HepG2 (cell line): Measurements from ENCODE around the gene CEP128. TPM values are rescaled to one million over a fixed set of nuclear protein-coding genes. Genes with fewer than 3 reads are reported as not detected.

ENCODE experiments used
- ATAC-seq: fragments of 200-7000 bp; cut with Tn5 transposase; 3 replicates; pipeline ENCODE4 v1.9.1; 2020; ENCODE audit warnings: mild to moderate bottlenecking, moderate library complexity
- BruUV-seq: library from RNA; stranded (reverse); fragments of 400-500 nt; replicated peaks from 2 replicates; lab custom pipeline; 2021; lab: Mats Ljungman, UMichigan
- CTCF ChIA-PET: fragments of 300-600 bp; formaldehyde crosslinking; extraction: SDS; loops from one replicate; lab custom pipeline; 2021; ENCODE audit warnings: low total read pairs, inconsistent platforms, low intra/inter-chr PET ratio; lab: Yijun Ruan, JAX
- POLR2A ChIA-PET: fragments of 350-600 bp; sonication (Branson Sonifier 250); formaldehyde crosslinking; loops from one replicate; lab custom pipeline; 2020; ENCODE audit warnings: antibody characterized with exemption, inconsistent platforms; lab: Yijun Ruan, JAX
- DNase-seq: peaks from one replicate; pipeline ENCODE4 v3.0.0-alpha.2; 2015; ENCODE audit warnings: low spot score
- FAIRE-seq: peaks from 3 replicates; lab custom pipeline; 2011; peaks lifted over from hg19 to GRCh38; lab: Jason Lieb, UNC
- H2AFZ ChIP-seq: one replicate; pipeline ENCODE4 v1.6.1; 2011; ENCODE audit warnings: low read length, inconsistent platforms
- H3K27ac ChIP-seq: fragments of 300-600 bp; 3 replicates; pipeline ENCODE4 v1.8.0; 2011; ENCODE audit warnings: mixed run types, mild to moderate bottlenecking, mixed read lengths, low read length, inconsistent platforms; ENCODE audit not compliant: insufficient read depth; ENCODE audit errors: extremely low read length
- H3K27me3 ChIP-seq, 2 experiments: fragments of 200-600 bp in 1 of 2; 2 replicates in 1 of 2; 3 replicates in 1 of 2; pipeline versions ENCODE4 v1.6.0 to v1.8.0; 2011; ENCODE audit warnings: low read length in 2 of 2, mild to moderate bottlenecking in 2 of 2, moderate library complexity in 2 of 2, inconsistent platforms in 1 of 2; ENCODE audit not compliant: insufficient read depth in 2 of 2, control insufficient read depth in 1 of 2
- H3K36me3 ChIP-seq, 2 experiments: fragments of 200-600 bp in 1 of 2; replicated peaks in 1 of 2; 2 replicates in 1 of 2; 3 replicates in 1 of 2; pipeline versions ENCODE4 v1.5.1 to v1.8.0; 2011; ENCODE audit warnings: low read length in 2 of 2, inconsistent platforms in 1 of 2; ENCODE audit not compliant: insufficient read depth in 2 of 2, control insufficient read depth in 1 of 2
- H3K4me1 ChIP-seq: 2 replicates; pipeline ENCODE4 v1.5.1; 2012; ENCODE audit warnings: low read length, inconsistent platforms; ENCODE audit not compliant: insufficient read depth
- H3K4me2 ChIP-seq: 2 replicates; pipeline ENCODE4 v1.6.0; 2011; ENCODE audit warnings: low read depth, low read length, inconsistent platforms
- H3K4me3 ChIP-seq, 3 experiments: fragments of 200-600 bp in 1 of 3; sonication (generic), shearing (Covaris generic) in 1 of 3; replicated peaks in 1 of 3; 2 replicates each; pipeline ENCODE4 v1.5.1; 2011 to 2016; ENCODE audit warnings: low read length in 3 of 3, inconsistent platforms in 2 of 3, low read depth in 2 of 3, mild to moderate bottlenecking in 2 of 3, control low read depth in 1 of 3, mixed read lengths in 1 of 3; ENCODE audit not compliant: insufficient read depth in 1 of 3
- H3K79me2 ChIP-seq: one replicate; pipeline ENCODE4 v1.6.1; 2011; ENCODE audit warnings: low read length, inconsistent platforms; ENCODE audit not compliant: insufficient read depth
- H3K9ac ChIP-seq: 2 replicates; pipeline ENCODE4 v1.6.0; 2011; ENCODE audit warnings: mild to moderate bottlenecking, low read depth, low read length, inconsistent platforms; ENCODE audit not compliant: insufficient read depth
- H3K9me3 ChIP-seq: 2 replicates; pipeline ENCODE4 v1.5.1; 2012; ENCODE audit warnings: mild to moderate bottlenecking, low read length
- H4K20me1 ChIP-seq: 2 replicates; pipeline ENCODE4 v1.6.0; 2011; ENCODE audit warnings: inconsistent platforms, mild to moderate bottlenecking, low read length, moderate library complexity; ENCODE audit not compliant: insufficient read depth
- CAMTA2 ChIP-seq: sonication (generic); formaldehyde crosslinking; IDR thresholded peaks from 2 replicates; pipeline ENCODE4 v1.4.0; 2020; ENCODE audit warnings: mild to moderate bottlenecking, missing genetic modification reagents, borderline replicate concordance
- ERF ChIP-seq: IDR thresholded peaks from 2 replicates; pipeline ENCODE4 v1.6.1; 2018; ENCODE audit warnings: missing biosample characterization, missing genetic modification reagents
- FOXJ3 ChIP-seq: sonication (generic); formaldehyde crosslinking; IDR thresholded peaks from 2 replicates; pipeline ENCODE4 v1.4.0; 2020; ENCODE audit warnings: missing genetic modification reagents, mild to moderate bottlenecking, borderline replicate concordance
- FOXM1 ChIP-seq: sonication (generic); formaldehyde crosslinking; IDR thresholded peaks from 2 replicates; pipeline ENCODE4 v1.5.0; 2020; ENCODE audit warnings: missing genetic modification reagents
- GMEB1 ChIP-seq: sonication (generic); formaldehyde crosslinking; IDR thresholded peaks from 2 replicates; pipeline ENCODE4 v1.5.1; 2020; ENCODE audit warnings: missing genetic modification reagents, mild to moderate bottlenecking, borderline replicate concordance
- HNRNPK ChIP-seq: fragments of 200-400 bp; formaldehyde crosslinking; IDR thresholded peaks from 2 replicates; pipeline ENCODE4 v1.6.1; 2018; ENCODE audit warnings: low read length, low read depth, moderate library complexity, mild to moderate bottlenecking; ENCODE audit not compliant: poor library complexity, severe bottlenecking
- NRL ChIP-seq: sonication (generic); formaldehyde crosslinking; IDR thresholded peaks from 2 replicates; pipeline ENCODE4 v1.5.0; 2020; ENCODE audit warnings: missing genetic modification reagents, mild to moderate bottlenecking, moderate library complexity, borderline replicate concordance
- POLR2A ChIP-seq, 2 experiments: IDR thresholded peaks; 2 replicates each; pipeline ENCODE4 v1.6.1; 2011; ENCODE audit warnings: low read depth in 2 of 2, low read length in 2 of 2, mild to moderate bottlenecking in 1 of 2, moderate library complexity in 1 of 2; ENCODE audit not compliant: insufficient read depth in 1 of 2
- RARA ChIP-seq: IDR thresholded peaks from 2 replicates; pipeline ENCODE4 v1.6.1; 2016; ENCODE audit warnings: missing genetic modification reagents, missing compliant biosample characterization
- SPEN ChIP-seq: sonication (generic); formaldehyde crosslinking; IDR thresholded peaks from 2 replicates; pipeline ENCODE4 v1.5.1; 2020; ENCODE audit warnings: low read depth, mild to moderate bottlenecking, missing genetic modification reagents
- ZNF276 ChIP-seq: sonication (generic); formaldehyde crosslinking; IDR thresholded peaks from 2 replicates; pipeline ENCODE4 v1.4.0; 2020; ENCODE audit warnings: mild to moderate bottlenecking, low read depth, missing genetic modification reagents
- ZNF484 ChIP-seq: sonication (generic); formaldehyde crosslinking; IDR thresholded peaks from 2 replicates; pipeline ENCODE4 v1.5.1; 2020; ENCODE audit warnings: mild to moderate bottlenecking, low read depth, missing genetic modification reagents, borderline replicate concordance
- ZNF691 ChIP-seq: sonication (generic); formaldehyde crosslinking; IDR thresholded peaks from 2 replicates; pipeline ENCODE4 v1.4.0; 2020; ENCODE audit warnings: missing genetic modification reagents, low read depth, mild to moderate bottlenecking, borderline replicate concordance
- WGBS: methylation state at CpG from one replicate; pipeline ENCODE4 v1.1.6; 2017; ENCODE audit warnings: low lambda C conversion rate; 5-methylcytosine and 5-hydroxymethylcytosine counted together
- in situ Hi-C: cut with HindIII; loops from 2 replicates; pipeline ENCODE4 v1.10.0; 2017; ENCODE audit warnings: low pct_unique_long_range_greater_than_20kb; ENCODE audit not compliant: extremely low pct_ligation_motif_present
- intact Hi-C: fragments of 100-400 bp; cut with micrococcal nuclease; formaldehyde crosslinking; loops from one replicate; pipeline ENCODE4 v1.10.0; 2022; ENCODE audit not compliant: unreplicated experiment
- polyA plus RNA-seq, 8 experiments: library from polyadenylated mRNA; depleted of rRNA in 3 of 8; stranded (reverse) in 7 of 8; unstranded in 1 of 8; fragments of >200 nt; fragmentation: Illumina TruSeq in 4 of 8; extraction: Trizol in 4 of 8; gene quantifications; 2 replicates each; pipeline versions ENCODE4 v1.2.1 to v1.2.3, GENCODE V29; 2011 to 2016; ENCODE audit warnings: low read depth in 4 of 8, missing spikeins in 1 of 8, mixed read lengths in 1 of 8; ENCODE audit not compliant: insufficient read depth in 1 of 8
- total RNA-seq, 5 experiments: library from RNA; depleted of rRNA; stranded (reverse); fragments of >200 nt; fragmentation: Illumina TruSeq; extraction: Trizol; gene quantifications; 2 replicates each; pipeline ENCODE4 v1.2.3, GENCODE V29; 2016; ENCODE audit warnings: low read depth in 1 of 5
- TF ChIP-seq, protein P1 (sequence below): sonication (generic); formaldehyde crosslinking; IDR thresholded peaks from 2 replicates; pipeline ENCODE4 v1.8.1; 2023; ENCODE audit warnings: mild to moderate bottlenecking, missing genetic modification reagents

The CEP128 gene
- total and polyA plus RNA-seq, 2 of the 13 experiments (the other 11 are each of a cell fraction or from before 2014, with no cell fraction given) = 1.3 to 7.5 TPM

- H4K20me1 ChIP-seq = no peaks in the 10 kb centered on the region
- intact Hi-C loops (no loop called here), in situ Hi-C loops (loop anchor here (25.0 kb wide), 1 partner anchor 810 kb away; no protein-coding TSS in a partner anchor)
- WGBS = 69% methylated on average over 2 of the region's 2 CpGs
- H3K4me1 ChIP-seq = no peaks in the 10 kb centered on the region
- H3K27ac ChIP-seq = no peak overlapping the region
- ATAC-seq (no peak), FAIRE-seq (no peak), DNase-seq (no peak)
- ChIA-PET POLR2A (no interaction called here), CTCF (no interaction called here)
- no peak overlapping the region for H3K9ac ChIP-seq
- H3K36me3 ChIP-seq = no peaks in the 10 kb centered on the region
- peaks cover 14% of the 10 kb centered on the region; the same call in 1 of the 2 replicates for H3K9me3 ChIP-seq
- no peaks in the 10 kb centered on the region for H3K27me3 ChIP-seq
- H3K79me2 ChIP-seq = no peaks in the 10 kb centered on the region
- BruUV-seq = no TSS peak
- no peak overlapping the region for H2AFZ ChIP-seq
- H3K4me2 ChIP-seq = no peak overlapping the region
- TF ChIP-seq, protein P1, sequence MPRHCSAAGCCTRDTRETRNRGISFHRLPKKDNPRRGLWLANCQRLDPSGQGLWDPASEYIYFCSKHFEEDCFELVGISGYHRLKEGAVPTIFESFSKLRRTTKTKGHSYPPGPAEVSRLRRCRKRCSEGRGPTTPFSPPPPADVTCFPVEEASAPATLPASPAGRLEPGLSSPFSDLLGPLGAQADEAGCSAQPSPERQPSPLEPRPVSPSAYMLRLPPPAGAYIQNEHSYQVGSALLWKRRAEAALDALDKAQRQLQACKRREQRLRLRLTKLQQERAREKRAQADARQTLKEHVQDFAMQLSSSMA = no peak
- H3K4me3 ChIP-seq = no peak overlapping the region
These were observed 68.9 kb downstream of the CEP128 start for GRCh38 chr14:80872645-80873044.

DNA sequence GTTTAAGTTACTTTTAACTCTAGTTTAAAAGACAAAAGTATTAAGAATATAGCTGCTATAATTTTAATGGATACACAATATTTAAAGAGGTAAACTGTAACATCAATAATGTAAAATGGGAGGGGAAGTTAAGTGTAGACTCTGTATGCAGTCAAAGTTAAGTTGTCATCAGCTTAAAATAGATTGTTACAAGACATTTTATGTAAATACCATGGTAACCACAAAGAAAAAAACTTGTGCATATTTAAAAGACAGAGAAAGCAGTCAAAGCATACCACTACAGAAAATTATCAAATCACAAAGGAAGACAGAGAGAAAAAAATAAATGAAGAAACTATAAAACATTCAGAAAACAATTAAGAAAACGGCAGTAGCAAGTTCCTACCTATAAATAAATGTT, 73.3 kb downstream of the CEP128 start:
- in situ Hi-C loops = loop anchor here (25.0 kb wide), 1 partner anchor 806 kb away; no protein-coding TSS in a partner anchor
- Histone ChIP-seq H4K20me1 (no peaks in the 10 kb centered on the region), H3K4me2 (no peak overlapping the region), H3K9ac (no peak overlapping the region), H3K27me3 (no peaks in the 10 kb centered on the region), H2AFZ (no peak overlapping the region), H3K4me3 (no peak overlapping the region), H3K79me2 (no peaks in the 10 kb centered on the region), H3K27ac (no peak overlapping the region), H3K4me1 (no peaks in the 10 kb centered on the region), H3K9me3 (peaks cover 21% of the 10 kb centered on the region; the same call in 1 of the 2 replicates), H3K36me3 (no peaks in the 10 kb centered on the region)
- CTCF ChIA-PET = no interaction called here
- intact Hi-C loops = no loop called here
- POLR2A ChIA-PET = no interaction called here
- no TSS peak for BruUV-seq
- 33% methylated on average over 1 of the region's 1 CpG for WGBS
- no peak for FAIRE-seq
- ATAC-seq = no peak
- DNase-seq = no peak
- no peak for TF ChIP-seq HNRNPK
- no peak for TF ChIP-seq POLR2A (IDR thresholded peaks at IDR 0.05; ENCODE audit: insufficient read depth in 1 of 2, low read depth in 2 of 2, low read length in 2 of 2)
- no peak for TF ChIP-seq GMEB1 (CRISPR knock-in tag)
- TF ChIP-seq RARA (CRISPR knock-in tag) = no peak
- TF ChIP-seq ERF (CRISPR knock-in tag) = no peak
- TF ChIP-seq NRL (CRISPR knock-in tag) = no peak
- TF ChIP-seq SPEN (CRISPR knock-in tag) = no peak
- no peak for TF ChIP-seq ZNF484 (CRISPR knock-in tag)
- TF ChIP-seq FOXJ3 (CRISPR knock-in tag) = no peak
- TF ChIP-seq CAMTA2 = no peak
- TF ChIP-seq ZNF276 (CRISPR knock-in tag) = no peak
- no peak for TF ChIP-seq FOXM1 (CRISPR knock-in tag)
- no peak for TF ChIP-seq ZNF691
